ENCODE measurements around the gene SPOUT1. TPM values are rescaled to one million over a fixed set of nuclear protein-coding genes. Genes with fewer than 3 reads are reported as not detected.

The SPOUT1 gene
- total and polyA plus RNA-seq, 7 donors = 9.5 to 33.0 (median 18.3) TPM

DNA sequence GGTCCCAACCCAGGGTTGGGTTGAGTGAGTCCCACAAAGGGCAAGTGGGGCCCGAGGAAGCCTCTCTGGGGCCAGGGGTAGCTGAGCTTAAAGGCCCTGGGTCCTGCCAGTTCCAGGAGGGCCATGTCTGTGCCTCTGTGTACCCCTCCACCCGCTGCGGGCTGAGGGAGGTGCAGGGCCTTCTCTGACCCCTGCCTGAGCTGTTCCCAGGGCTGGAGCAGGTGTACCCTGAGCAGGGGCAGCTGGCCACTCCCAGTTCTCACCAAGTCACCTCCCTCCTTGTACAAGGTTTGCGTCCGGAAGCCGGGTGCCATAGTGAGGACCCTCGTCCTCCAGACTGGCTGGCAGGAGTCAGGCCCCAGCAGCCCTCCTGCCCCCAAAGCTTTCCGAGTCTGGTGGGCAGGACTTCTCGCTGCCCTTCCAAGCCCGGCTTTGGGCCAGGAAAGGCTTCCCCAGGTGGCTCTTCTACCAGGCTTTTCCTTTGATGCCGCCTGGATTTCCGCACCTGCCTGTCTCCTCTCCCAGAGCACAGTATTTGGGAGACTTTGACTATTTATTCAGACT is 20.5 kb downstream of the SPOUT1 start:
- Histone ChIP-seq H3K9me3 (no peaks in the 10 kb centered on the region), H3K4me3 (no peak overlapping the region), H3K36me3 (ENCODE audit: insufficient read depth in 1 of 2, low read depth in 1 of 2) (peaks cover 0 to 49% of the 10 kb centered on the region in 2 donors), H3K27ac (no peak overlapping the region), H3K4me1 (no peaks in the 10 kb centered on the region), H3K27me3 (ENCODE audit: insufficient read depth in 3 of 3, low read length in 2 of 3) (no peaks in the 10 kb centered on the region)
- ATAC-seq (no peak), DNase-seq (no peak)
- WGBS, 3 donors = 89 to 93% (median 91%) methylated on average over 11 to 12 of the region's 12 CpGs
- TF ChIP-seq, protein P1, sequence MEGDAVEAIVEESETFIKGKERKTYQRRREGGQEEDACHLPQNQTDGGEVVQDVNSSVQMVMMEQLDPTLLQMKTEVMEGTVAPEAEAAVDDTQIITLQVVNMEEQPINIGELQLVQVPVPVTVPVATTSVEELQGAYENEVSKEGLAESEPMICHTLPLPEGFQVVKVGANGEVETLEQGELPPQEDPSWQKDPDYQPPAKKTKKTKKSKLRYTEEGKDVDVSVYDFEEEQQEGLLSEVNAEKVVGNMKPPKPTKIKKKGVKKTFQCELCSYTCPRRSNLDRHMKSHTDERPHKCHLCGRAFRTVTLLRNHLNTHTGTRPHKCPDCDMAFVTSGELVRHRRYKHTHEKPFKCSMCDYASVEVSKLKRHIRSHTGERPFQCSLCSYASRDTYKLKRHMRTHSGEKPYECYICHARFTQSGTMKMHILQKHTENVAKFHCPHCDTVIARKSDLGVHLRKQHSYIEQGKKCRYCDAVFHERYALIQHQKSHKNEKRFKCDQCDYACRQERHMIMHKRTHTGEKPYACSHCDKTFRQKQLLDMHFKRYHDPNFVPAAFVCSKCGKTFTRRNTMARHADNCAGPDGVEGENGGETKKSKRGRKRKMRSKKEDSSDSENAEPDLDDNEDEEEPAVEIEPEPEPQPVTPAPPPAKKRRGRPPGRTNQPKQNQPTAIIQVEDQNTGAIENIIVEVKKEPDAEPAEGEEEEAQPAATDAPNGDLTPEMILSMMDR (IDR thresholded peaks at IDR 0.05) = no peak
- intact Hi-C loops (cut with DNase I) = no loop called here

DNA sequence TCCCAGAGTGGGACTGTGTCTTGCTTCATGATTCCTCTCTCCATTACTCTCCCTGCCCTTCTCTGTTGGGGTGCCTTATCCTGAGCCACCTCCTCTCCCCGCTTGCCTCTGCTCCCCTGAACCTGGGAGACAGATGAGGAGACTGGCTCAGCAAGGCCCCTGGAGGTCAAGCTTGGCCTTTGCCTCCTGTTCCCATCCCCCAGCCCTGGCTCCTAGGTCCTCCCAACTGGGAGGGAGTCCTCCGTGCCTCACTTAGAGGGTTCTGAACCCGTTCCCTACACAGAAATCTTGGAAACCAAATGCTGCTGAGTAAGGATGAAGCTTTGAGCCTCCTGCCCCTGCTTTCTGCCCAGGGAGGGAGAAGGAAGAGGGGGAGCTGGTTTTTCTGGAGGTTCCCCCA is 21.1 kb downstream of the SPOUT1 start:
- no peak for DNase-seq
- no peak for ATAC-seq
- intact Hi-C loops (cut with DNase I) = no loop called here
- Histone ChIP-seq H3K36me3 (ENCODE audit: insufficient read depth in 1 of 2, low read depth in 1 of 2) (peaks cover 0 to 54% of the 10 kb centered on the region in 2 donors), H3K27ac (no peak overlapping the region), H3K4me3 (no peak overlapping the region), H3K4me1 (no peaks in the 10 kb centered on the region), H3K9me3 (no peaks in the 10 kb centered on the region), H3K27me3 (ENCODE audit: insufficient read depth in 3 of 3, low read length in 2 of 3) (no peaks in the 10 kb centered on the region)
- TF ChIP-seq, protein P1 (IDR thresholded peaks at IDR 0.05) = no peak
- WGBS, 3 donors = 81 to 90% (median 89%) methylated on average over 3 of the region's 3 CpGs

DNA sequence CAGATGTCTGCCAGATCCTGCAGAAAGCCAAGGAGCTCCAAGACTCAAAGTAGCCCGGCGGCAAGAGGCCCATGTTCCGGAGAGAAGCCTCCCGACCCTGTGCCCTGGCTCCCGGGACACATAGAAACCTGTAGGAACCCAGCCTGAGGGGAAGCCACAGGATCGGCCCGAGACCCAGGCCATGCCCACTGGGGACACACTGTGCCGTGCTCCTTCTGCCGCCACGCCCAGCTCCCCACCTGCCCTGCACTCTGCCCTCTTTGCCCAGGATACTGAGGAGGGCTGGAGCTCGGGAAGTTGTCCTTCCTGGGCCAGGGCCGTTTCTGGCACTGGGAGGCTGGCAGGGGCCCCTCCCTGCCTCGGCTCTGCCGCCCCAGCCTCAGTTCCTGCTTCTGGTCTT is 21.8 kb downstream of the SPOUT1 start:
- no peaks in the 10 kb centered on the region for H3K9me3 ChIP-seq
- ATAC-seq = no peak
- peaks cover 0 to 62% of the 10 kb centered on the region in 2 donors for H3K36me3 ChIP-seq (ENCODE audit: insufficient read depth in 1 of 2, low read depth in 1 of 2)
- H3K27me3 ChIP-seq (ENCODE audit: insufficient read depth in 3 of 3, low read length in 2 of 3) = no peaks in the 10 kb centered on the region
- H3K4me1 ChIP-seq = no peaks in the 10 kb centered on the region
- no peak overlapping the region for H3K27ac ChIP-seq
- no peak overlapping the region for H3K4me3 ChIP-seq
- intact Hi-C loops (cut with DNase I) = no loop called here
- no peak for DNase-seq
- WGBS, 3 donors = 76 to 91% (median 91%) methylated on average over 12 to 14 of the region's 14 CpGs
- TF ChIP-seq, protein P1 (IDR thresholded peaks at IDR 0.05) = no peak

DNA sequence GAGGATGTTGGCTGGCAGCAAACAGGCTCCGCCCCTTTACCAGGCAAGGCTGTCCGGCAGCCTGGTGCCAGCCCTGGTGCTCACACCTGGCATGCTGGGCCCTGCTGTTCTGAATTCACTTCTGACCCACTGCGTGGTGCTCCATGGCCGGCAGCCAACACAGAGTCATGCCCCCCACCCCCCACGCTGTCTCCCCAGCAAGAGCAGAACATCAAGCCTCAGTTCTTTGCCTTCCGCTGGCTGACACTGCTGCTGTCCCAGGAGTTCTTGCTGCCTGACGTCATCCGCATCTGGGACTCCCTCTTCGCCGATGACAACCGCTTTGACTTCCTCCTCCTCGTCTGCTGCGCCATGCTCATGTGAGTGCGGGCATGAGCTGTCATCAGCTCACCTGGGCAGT is 23.9 kb downstream of the SPOUT1 start:
- 85 to 89% (median 86%) methylated on average over 14 of the region's 14 CpGs for WGBS, 3 donors
- Histone ChIP-seq H3K27me3 (ENCODE audit: insufficient read depth in 3 of 3, low read length in 2 of 3) (no peaks in the 10 kb centered on the region), H3K9me3 (no peaks in the 10 kb centered on the region), H3K4me3 (no peak overlapping the region), H3K27ac (no peak overlapping the region), H3K4me1 (no peaks in the 10 kb centered on the region), H3K36me3 (ENCODE audit: insufficient read depth in 1 of 2, low read depth in 1 of 2) (peaks cover 0 to 83% of the 10 kb centered on the region in 2 donors)
- no peak for DNase-seq
- intact Hi-C loops (cut with DNase I) = no loop called here
- ATAC-seq = no peak
- TF ChIP-seq, protein P1 (IDR thresholded peaks at IDR 0.05) = no peak

DNA sequence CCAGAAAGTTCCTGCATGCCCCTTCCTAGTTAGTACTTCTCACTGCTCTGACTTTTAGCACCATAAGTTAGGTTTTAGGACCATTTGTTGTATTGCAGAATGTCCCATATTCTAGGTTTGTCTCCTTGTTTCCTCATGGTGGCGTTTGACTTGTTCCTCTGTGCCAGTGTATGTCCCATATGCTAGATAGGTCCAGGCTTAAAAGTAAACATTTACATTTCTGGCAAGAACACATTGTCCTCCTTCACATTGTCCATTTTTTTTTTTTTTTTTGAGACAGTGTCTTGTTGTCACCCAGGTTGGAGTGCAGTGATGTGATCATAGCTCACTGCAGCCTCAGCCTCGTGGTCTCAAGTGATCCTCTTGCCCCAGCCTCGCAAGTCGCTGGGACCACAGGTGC is 27.1 kb downstream of the SPOUT1 start:
- Histone ChIP-seq H3K9me3 (no peaks in the 10 kb centered on the region), H3K4me3 (no peak overlapping the region), H3K36me3 (ENCODE audit: insufficient read depth in 1 of 2, low read depth in 1 of 2) (peaks cover 4 to 100% of the 10 kb centered on the region in 2 donors), H3K27me3 (ENCODE audit: insufficient read depth in 3 of 3, low read length in 2 of 3) (no peaks in the 10 kb centered on the region), H3K27ac (no peak overlapping the region), H3K4me1 (no peaks in the 10 kb centered on the region)
- intact Hi-C loops (cut with DNase I) = no loop called here
- TF ChIP-seq, protein P1 (IDR thresholded peaks at IDR 0.05) = no peak
- DNase-seq (no peak), ATAC-seq (no peak)
- 92 to 97% (median 94%) methylated on average over 4 of the region's 4 CpGs for WGBS, 3 donors
